Activated gamma-delta T cell treated with Interleukin-2 at 50 U/mL for 16 hours (primary cell): ENCODE measurements around the gene BIRC5.

Source experiments
- DNase-seq: peaks from one replicate; pipeline ENCODE4 v3.0.0-alpha.2; 2020

The BIRC5 gene

GRCh38 chr17:78258323-78259191, 44.5 kb downstream of the BIRC5 start:
- peak; percentile 57 for DNase-seq

- DNase-seq, result no peak
Observed at GRCh38 chr17:78259192-78259554, 45.1 kb downstream of the BIRC5 start.

- DNase-seq, result no peak
Observed at GRCh38 chr17:78263063-78263735, 49.1 kb downstream of the BIRC5 start.

- no peak for DNase-seq
Observed at GRCh38 chr17:78263736-78264340, 49.8 kb downstream of the BIRC5 start.

GRCh38 chr17:78264590-78264989, 50.5 kb downstream of the BIRC5 start:
- DNase-seq, result no peak

GRCh38 chr17:78265121-78265520, 51.1 kb downstream of the BIRC5 start:
- DNase-seq, result no peak

- no peak for DNase-seq
Observed at GRCh38 chr17:78266231-78266631, 52.2 kb downstream of the BIRC5 start.

GRCh38 chr17:78266771-78267170, 52.7 kb downstream of the BIRC5 start:
- DNase-seq, result no peak

GRCh38 chr17:78267253-78268073, 53.4 kb downstream of the BIRC5 start:
- no peak for DNase-seq

- no peak for DNase-seq
Observed at GRCh38 chr17:78268191-78268874, 54.3 kb downstream of the BIRC5 start.

GRCh38 chr17:78268951-78269905, 55.2 kb downstream of the BIRC5 start:
- DNase-seq, result no peak

- DNase-seq, result no peak
Observed at GRCh38 chr17:78269955-78270381, 55.9 kb downstream of the BIRC5 start.

- DNase-seq, result no peak
Observed at GRCh38 chr17:78271419-78272170, 57.5 kb downstream of the BIRC5 start.

- DNase-seq, result no peak
Observed at GRCh38 chr17:78272181-78272913, 58.3 kb downstream of the BIRC5 start.

- DNase-seq, result no peak
Observed at GRCh38 chr17:78272914-78273258, 58.8 kb downstream of the BIRC5 start.

GRCh38 chr17:78273813-78274212, 59.8 kb downstream of the BIRC5 start:
- no peak for DNase-seq
